Tibial artery (tissue), 4 donors: ENCODE data around the gene UBE2D2.

ENCODE experiments used
- DNase-seq, 2 donors: peaks; one replicate each; pipeline ENCODE4 v3.0.0-alpha.2; 2019
- H3K27ac ChIP-seq, 2 donors: fragments of 200-600 bp; sonication (generic) in 1 of 2; 1 replicate in 1 of 2; 2 replicates in 1 of 2; pipeline ENCODE4 v1.5.1; 2018 to 2019; ENCODE audit warnings: mild to moderate bottlenecking in 1 of 2
- H3K27me3 ChIP-seq, 2 donors: fragments of 200-600 bp; sonication (generic) in 1 of 2; one replicate each; pipeline versions ENCODE4 v1.5.1 to v1.6.0; 2016 to 2019
- H3K36me3 ChIP-seq, 3 donors: fragments of 200-600 bp; sonication (generic) in 2 of 3; one replicate each; pipeline ENCODE4 v1.5.1; 2016 to 2019; ENCODE audit warnings: mild to moderate bottlenecking in 2 of 3
- H3K4me1 ChIP-seq, 4 donors: fragments of 200-600 bp; sonication (generic) in 2 of 4; 1 replicate in 3 of 4; 2 replicates in 1 of 4; pipeline ENCODE4 v1.5.1; 2016 to 2019
- H3K4me3 ChIP-seq, 2 donors: fragments of 200-600 bp; sonication (generic) in 1 of 2; 1 replicate in 1 of 2; 2 replicates in 1 of 2; pipeline ENCODE4 v1.5.1; 2018 to 2019; ENCODE audit warnings: mild to moderate bottlenecking in 2 of 2
- H3K9me3 ChIP-seq, 3 donors: fragments of 200-600 bp; sonication (generic) in 1 of 3; one replicate each; pipeline ENCODE4 v1.5.1; 2016 to 2019
- CTCF ChIP-seq, 2 experiments: fragments of 200-600 bp in 1 of 2; fragments of 450-650 bp in 1 of 2; IDR thresholded peaks; one replicate each; pipeline ENCODE4 v1.5.1; 2017 to 2019; ENCODE audit warnings: antibody characterized with exemption in 2 of 2, mild to moderate bottlenecking in 1 of 2, moderate library complexity in 1 of 2
- intact Hi-C: fragments of 100-400 bp; cut with DNase I; formaldehyde crosslinking; loops from one replicate; pipeline ENCODE4 v1.15.0; 2023; ENCODE audit warnings: low total_unique reads

Gene UBE2D2

GRCh38 chr5:139650031-139650688, 89.0 kb downstream of the UBE2D2 start:
- Histone ChIP-seq H3K4me1 (peaks cover 4 to 61% (median 54%) of the 10 kb centered on the region in 4 donors), H3K36me3 (no peaks in the 10 kb centered on the region), H3K27ac (peak overlapping the region; percentile 88 to 94), H3K4me3 (peak overlapping the region; percentile 71 to 98), H3K27me3 (no peaks in the 10 kb centered on the region), H3K9me3 (no peaks in the 10 kb centered on the region)
- intact Hi-C loops, result no loop called here
- TF ChIP-seq CTCF (IDR thresholded peaks at IDR 0.05), result peak; percentile 49 to 50
- DNase-seq, result peak in 1 of 2 donors; percentile 79

- intact Hi-C loops, result no loop called here
- H3K27me3 ChIP-seq, result no peaks in the 10 kb centered on the region
- H3K27ac ChIP-seq, result peak overlapping the region; percentile 88 to 94
- TF ChIP-seq CTCF (IDR thresholded peaks at IDR 0.05), result no peak
- H3K36me3 ChIP-seq, result no peaks in the 10 kb centered on the region
- H3K4me1 ChIP-seq, result peaks cover 4 to 66% (median 59%) of the 10 kb centered on the region in 4 donors
- DNase-seq, result peak in 1 of 2 donors; percentile 78
- H3K9me3 ChIP-seq, result no peaks in the 10 kb centered on the region
- H3K4me3 ChIP-seq, result peak overlapping the region; percentile 71 to 98
These were observed 89.5 kb downstream of the UBE2D2 start for GRCh38 chr5:139650689-139651042.

- Histone ChIP-seq H3K4me1 (peaks cover 4 to 72% (median 65%) of the 10 kb centered on the region in 4 donors), H3K9me3 (no peaks in the 10 kb centered on the region), H3K36me3 (no peaks in the 10 kb centered on the region), H3K4me3 (peak overlapping the region; percentile 71 to 98), H3K27ac (peak overlapping the region; percentile 88 to 94), H3K27me3 (no peaks in the 10 kb centered on the region)
- no peak for TF ChIP-seq CTCF (IDR thresholded peaks at IDR 0.05)
- peak; percentile 82 to 91 for DNase-seq
- intact Hi-C loops, result no loop called here
These were observed 90.1 kb downstream of the UBE2D2 start for GRCh38 chr5:139651043-139651834.

GRCh38 chr5:139651853-139652787, 91.0 kb downstream of the UBE2D2 start:
- intact Hi-C loops, result no loop called here
- H3K4me1 ChIP-seq, result peaks cover 4 to 75% (median 70%) of the 10 kb centered on the region in 4 donors
- H3K9me3 ChIP-seq, result no peaks in the 10 kb centered on the region
- DNase-seq, result peak; percentile 90 to 97
- no peaks in the 10 kb centered on the region for H3K36me3 ChIP-seq
- H3K4me3 ChIP-seq, result peak overlapping the region; percentile 71 to 98
- no peaks in the 10 kb centered on the region for H3K27me3 ChIP-seq
- no peak for TF ChIP-seq CTCF (IDR thresholded peaks at IDR 0.05)
- H3K27ac ChIP-seq, result peak overlapping the region; percentile 88 to 94

GRCh38 chr5:139652788-139653241, 91.7 kb downstream of the UBE2D2 start:
- TF ChIP-seq CTCF (IDR thresholded peaks at IDR 0.05), result no peak
- no peaks in the 10 kb centered on the region for H3K36me3 ChIP-seq
- no peaks in the 10 kb centered on the region for H3K27me3 ChIP-seq
- H3K4me1 ChIP-seq, result peaks cover 4 to 75% (median 70%) of the 10 kb centered on the region in 4 donors
- peak overlapping the region; percentile 88 to 94 for H3K27ac ChIP-seq
- intact Hi-C loops, result no loop called here
- no peaks in the 10 kb centered on the region for H3K9me3 ChIP-seq
- no peak for DNase-seq
- H3K4me3 ChIP-seq, result peak overlapping the region; percentile 71 to 98
